Peyer's patch (tissue), 4 donors: ENCODE measurements around the gene RAB17. TPM values are rescaled to one million over a fixed set of nuclear protein-coding genes. Genes with fewer than 3 reads are reported as not detected.
A peak's percentile ranks its signal among the peaks of the same experiment; 100 is the strongest.

ENCODE experiments used
- DNase-seq, 3 donors: peaks; one replicate each; pipeline ENCODE4 v3.0.0-alpha.2; 2017 to 2019
- H3K27ac ChIP-seq, 4 donors: fragments of 200-600 bp; sonication (generic); one replicate each; pipeline ENCODE4 v1.5.1; 2016 to 2019
- H3K27me3 ChIP-seq, 2 donors: fragments of 200-600 bp; sonication (generic); one replicate each; pipeline ENCODE4 v1.5.1; 2019
- H3K36me3 ChIP-seq, 3 donors: fragments of 200-600 bp; sonication (generic); one replicate each; pipeline ENCODE4 v1.5.1; 2016 to 2019
- H3K4me1 ChIP-seq, 4 donors: fragments of 200-600 bp; sonication (generic); one replicate each; pipeline ENCODE4 v1.5.1; 2016 to 2019
- H3K4me3 ChIP-seq, 4 donors: fragments of 200-600 bp; sonication (generic); 1 replicate in 3 of 4; 2 replicates in 1 of 4; pipeline ENCODE4 v1.5.1; 2016 to 2019; ENCODE audit warnings: mild to moderate bottlenecking in 1 of 4
- H3K9me3 ChIP-seq, 4 donors: fragments of 200-600 bp; sonication (generic); one replicate each; pipeline ENCODE4 v1.5.1; 2016 to 2019; ENCODE audit warnings: mild to moderate bottlenecking in 1 of 4
- POLR2A ChIP-seq, 2 donors: fragments of 450-650 bp; IDR thresholded peaks; one replicate each; pipeline ENCODE4 v1.5.1; 2017; ENCODE audit warnings: antibody characterized with exemption in 2 of 2, mild to moderate bottlenecking in 2 of 2, moderate library complexity in 2 of 2
- total RNA-seq, 4 donors: library from RNA; depleted of rRNA; stranded (reverse); fragments of >200 nt; gene quantifications; one replicate each; pipeline ENCODE4 v1.1.0, GENCODE V29; 2016
- TF ChIP-seq, protein P1 (sequence below), 6 experiments: fragments of 450-650 bp in 4 of 6; fragments of 200-600 bp in 2 of 6; sonication (generic) in 1 of 6; IDR thresholded peaks; one replicate each; pipeline ENCODE4 v1.5.1; 2017 to 2019; ENCODE audit warnings: antibody characterized with exemption in 6 of 6, mild to moderate bottlenecking in 3 of 6, moderate library complexity in 1 of 6

The RAB17 gene
- total RNA-seq, 4 donors from 2014 or later, result 66.0 to 244 (median 219) TPM

DNA sequence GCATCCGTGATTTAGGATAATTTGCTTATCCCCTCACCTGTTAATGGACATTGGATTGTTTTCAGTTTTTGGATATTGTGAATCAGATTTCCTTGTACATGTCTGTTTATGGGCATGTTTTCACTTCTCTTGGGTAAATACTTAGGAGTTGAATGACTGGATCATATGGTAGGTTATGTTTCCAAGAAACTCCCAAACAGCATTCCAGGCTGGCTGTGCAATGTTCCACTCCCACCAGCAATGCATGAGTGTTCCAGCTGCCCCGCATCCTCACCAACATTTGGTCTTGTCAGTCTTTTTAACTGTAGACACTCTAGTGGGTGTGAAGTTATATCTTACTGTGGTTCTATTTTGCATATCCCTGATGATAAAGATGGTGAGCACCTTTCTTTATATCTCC lies 27.9 kb upstream of the RAB17 start:
- H3K4me1 ChIP-seq, result peaks cover 0 to 10% (median 3%) of the 10 kb centered on the region in 4 donors
- DNase-seq, result no peak
- no peak overlapping the region for H3K4me3 ChIP-seq
- no peak overlapping the region for H3K27ac ChIP-seq
- no peaks in the 10 kb centered on the region for H3K27me3 ChIP-seq
- H3K36me3 ChIP-seq, result no peaks in the 10 kb centered on the region
- H3K9me3 ChIP-seq, result no peaks in the 10 kb centered on the region
- TF ChIP-seq, protein P1, sequence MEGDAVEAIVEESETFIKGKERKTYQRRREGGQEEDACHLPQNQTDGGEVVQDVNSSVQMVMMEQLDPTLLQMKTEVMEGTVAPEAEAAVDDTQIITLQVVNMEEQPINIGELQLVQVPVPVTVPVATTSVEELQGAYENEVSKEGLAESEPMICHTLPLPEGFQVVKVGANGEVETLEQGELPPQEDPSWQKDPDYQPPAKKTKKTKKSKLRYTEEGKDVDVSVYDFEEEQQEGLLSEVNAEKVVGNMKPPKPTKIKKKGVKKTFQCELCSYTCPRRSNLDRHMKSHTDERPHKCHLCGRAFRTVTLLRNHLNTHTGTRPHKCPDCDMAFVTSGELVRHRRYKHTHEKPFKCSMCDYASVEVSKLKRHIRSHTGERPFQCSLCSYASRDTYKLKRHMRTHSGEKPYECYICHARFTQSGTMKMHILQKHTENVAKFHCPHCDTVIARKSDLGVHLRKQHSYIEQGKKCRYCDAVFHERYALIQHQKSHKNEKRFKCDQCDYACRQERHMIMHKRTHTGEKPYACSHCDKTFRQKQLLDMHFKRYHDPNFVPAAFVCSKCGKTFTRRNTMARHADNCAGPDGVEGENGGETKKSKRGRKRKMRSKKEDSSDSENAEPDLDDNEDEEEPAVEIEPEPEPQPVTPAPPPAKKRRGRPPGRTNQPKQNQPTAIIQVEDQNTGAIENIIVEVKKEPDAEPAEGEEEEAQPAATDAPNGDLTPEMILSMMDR (IDR thresholded peaks at IDR 0.05), result no peak
- TF ChIP-seq POLR2A (IDR thresholded peaks at IDR 0.05), result no peak

DNA sequence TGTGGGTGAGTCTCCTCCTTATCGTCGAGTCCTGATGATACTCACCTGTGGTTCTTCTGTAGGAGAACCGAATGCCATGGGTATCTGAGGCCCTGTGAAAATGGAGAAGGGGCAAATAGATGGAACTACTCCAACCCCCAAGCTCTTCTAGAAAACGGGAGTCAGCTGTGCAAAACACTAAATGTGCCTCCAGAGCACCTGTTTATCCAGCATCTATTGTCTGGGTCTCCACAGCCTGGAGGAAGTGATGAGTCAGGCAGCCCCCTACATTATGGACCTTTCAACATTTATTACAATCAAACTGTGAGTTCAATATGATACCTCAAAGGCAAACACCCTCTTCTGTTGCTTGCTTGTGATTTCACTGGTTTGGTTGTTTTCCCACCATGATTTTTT lies 27.1 kb upstream of the RAB17 start:
- H3K4me3 ChIP-seq, result no peak overlapping the region
- no peaks in the 10 kb centered on the region for H3K27me3 ChIP-seq
- no peak for TF ChIP-seq POLR2A (IDR thresholded peaks at IDR 0.05)
- TF ChIP-seq, protein P1 (IDR thresholded peaks at IDR 0.05), result no peak
- peak overlapping the region in 3 of 4 donors; percentile 32 to 79 (median 71) for H3K27ac ChIP-seq
- H3K36me3 ChIP-seq, result no peaks in the 10 kb centered on the region
- peaks cover 0 to 10% (median 3%) of the 10 kb centered on the region in 4 donors for H3K4me1 ChIP-seq
- DNase-seq, result no peak
- H3K9me3 ChIP-seq, result no peaks in the 10 kb centered on the region

DNA sequence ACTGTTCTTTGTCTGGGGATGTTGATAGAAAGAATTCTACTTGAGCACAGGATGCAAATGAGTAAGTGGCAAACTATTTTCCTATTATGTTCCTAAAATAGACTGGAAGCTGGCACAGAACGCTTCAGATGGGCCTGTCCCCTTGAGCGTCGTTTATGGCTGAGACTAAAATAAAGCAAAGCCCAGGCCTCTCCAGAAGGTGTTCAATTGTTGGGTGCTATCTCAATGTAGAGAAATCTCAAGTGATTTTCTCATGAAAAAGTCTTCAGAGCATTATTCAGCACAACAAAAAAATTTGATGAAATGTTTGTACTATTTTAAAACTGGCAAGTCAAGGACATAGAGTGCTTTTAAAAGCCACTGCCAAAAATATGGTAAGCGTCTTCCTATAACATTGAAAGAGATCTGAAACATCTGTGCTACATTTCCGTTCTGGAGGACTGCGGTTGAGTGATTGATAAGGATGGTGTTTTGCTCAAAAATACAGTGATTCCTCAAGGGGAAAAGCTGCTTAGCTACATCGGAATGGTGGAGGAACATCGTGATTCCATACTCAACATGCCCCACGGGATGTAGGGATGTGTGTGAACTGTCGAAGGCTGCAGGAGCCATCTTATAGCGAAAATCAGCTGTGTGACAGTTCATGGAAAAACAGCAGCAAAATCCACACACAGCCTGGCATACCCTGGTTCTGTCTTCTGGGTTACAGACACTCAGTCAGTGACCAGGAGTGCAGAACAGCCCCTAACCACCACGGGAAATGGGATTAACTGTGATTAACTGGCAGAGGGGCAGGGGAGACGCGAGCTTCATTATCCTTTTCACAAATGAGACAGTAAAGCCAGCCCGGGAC lies 26.4 kb upstream of the RAB17 start:
- Histone ChIP-seq H3K36me3 (no peaks in the 10 kb centered on the region), H3K27ac (peak overlapping the region; percentile 34 to 79 (median 64)), H3K4me1 (peaks cover 0 to 10% (median 3%) of the 10 kb centered on the region in 4 donors), H3K27me3 (no peaks in the 10 kb centered on the region), H3K9me3 (no peaks in the 10 kb centered on the region), H3K4me3 (no peak overlapping the region)
- TF ChIP-seq, protein P1 (IDR thresholded peaks at IDR 0.05), result no peak
- TF ChIP-seq POLR2A (IDR thresholded peaks at IDR 0.05), result no peak
- DNase-seq, result peak in 1 of 3 donors; percentile 33

DNA sequence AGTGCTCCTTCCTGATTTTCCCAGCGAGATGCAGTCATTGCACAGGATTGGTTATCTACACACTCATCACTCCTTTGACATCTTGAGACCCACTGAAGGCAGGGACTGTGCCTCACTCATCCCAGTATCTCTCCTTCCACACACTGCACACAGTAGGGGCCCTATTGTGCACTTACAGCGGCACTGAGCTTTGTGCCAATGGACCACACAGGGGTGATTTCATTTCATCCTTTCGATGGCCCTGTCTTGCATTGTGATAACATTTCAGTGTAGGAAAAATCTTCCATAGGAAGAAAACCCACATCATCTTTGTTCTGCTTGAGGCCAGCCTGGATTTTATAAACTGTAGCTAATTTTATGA lies 25.8 kb upstream of the RAB17 start:
- Histone ChIP-seq H3K4me3 (no peak overlapping the region), H3K27ac (peak overlapping the region; percentile 34 to 79 (median 64)), H3K4me1 (peaks cover 0 to 10% (median 3%) of the 10 kb centered on the region in 4 donors), H3K36me3 (no peaks in the 10 kb centered on the region), H3K9me3 (no peaks in the 10 kb centered on the region), H3K27me3 (no peaks in the 10 kb centered on the region)
- DNase-seq, result no peak
- TF ChIP-seq POLR2A (IDR thresholded peaks at IDR 0.05), result no peak
- TF ChIP-seq, protein P1 (IDR thresholded peaks at IDR 0.05), result no peak

DNA sequence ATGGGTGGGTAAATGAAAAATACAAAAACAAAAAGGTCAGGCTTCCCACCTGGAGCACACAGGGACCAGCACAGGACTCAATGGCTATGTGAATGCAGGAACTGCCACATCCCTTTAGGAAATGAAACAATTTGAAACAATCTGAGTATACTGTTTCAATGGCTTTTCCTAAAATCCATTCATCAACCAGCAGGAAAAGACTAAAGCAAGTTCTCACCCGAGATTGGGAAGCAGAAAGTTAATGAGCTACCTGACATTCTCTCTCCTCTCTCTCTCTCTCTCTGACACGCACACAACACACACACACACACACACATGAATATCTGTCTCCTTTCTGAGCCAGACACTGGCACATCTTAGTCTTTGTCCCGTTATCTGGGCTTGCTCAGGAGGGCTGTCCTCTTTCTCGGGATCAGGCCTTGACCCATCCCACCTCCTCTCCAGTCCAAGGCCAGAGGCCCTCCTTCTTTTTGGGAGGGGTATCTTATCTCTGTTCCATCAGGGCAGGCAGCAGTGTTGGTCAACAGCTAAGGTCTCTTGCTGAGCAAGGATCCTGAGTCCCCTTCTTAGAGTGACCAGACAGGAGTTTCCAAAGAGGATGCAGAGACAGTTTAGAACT lies 25.2 kb upstream of the RAB17 start:
- Histone ChIP-seq H3K27ac (peak overlapping the region; percentile 34 to 79 (median 64)), H3K9me3 (no peaks in the 10 kb centered on the region), H3K4me3 (no peak overlapping the region), H3K4me1 (peaks cover 0 to 10% (median 3%) of the 10 kb centered on the region in 4 donors), H3K36me3 (no peaks in the 10 kb centered on the region), H3K27me3 (no peaks in the 10 kb centered on the region)
- no peak for DNase-seq
- TF ChIP-seq, protein P1 (IDR thresholded peaks at IDR 0.05), result no peak
- no peak for TF ChIP-seq POLR2A (IDR thresholded peaks at IDR 0.05)
